HG03196 (cell line): ENCODE data around the gene XPR1.

Experiments
- ATAC-seq: cut with Tn5 transposase; IDR thresholded peaks from one replicate; pipeline ENCODE4 v1.9.1; 2021; ENCODE audit not compliant: unreplicated experiment

XPR1 gene

DNA sequence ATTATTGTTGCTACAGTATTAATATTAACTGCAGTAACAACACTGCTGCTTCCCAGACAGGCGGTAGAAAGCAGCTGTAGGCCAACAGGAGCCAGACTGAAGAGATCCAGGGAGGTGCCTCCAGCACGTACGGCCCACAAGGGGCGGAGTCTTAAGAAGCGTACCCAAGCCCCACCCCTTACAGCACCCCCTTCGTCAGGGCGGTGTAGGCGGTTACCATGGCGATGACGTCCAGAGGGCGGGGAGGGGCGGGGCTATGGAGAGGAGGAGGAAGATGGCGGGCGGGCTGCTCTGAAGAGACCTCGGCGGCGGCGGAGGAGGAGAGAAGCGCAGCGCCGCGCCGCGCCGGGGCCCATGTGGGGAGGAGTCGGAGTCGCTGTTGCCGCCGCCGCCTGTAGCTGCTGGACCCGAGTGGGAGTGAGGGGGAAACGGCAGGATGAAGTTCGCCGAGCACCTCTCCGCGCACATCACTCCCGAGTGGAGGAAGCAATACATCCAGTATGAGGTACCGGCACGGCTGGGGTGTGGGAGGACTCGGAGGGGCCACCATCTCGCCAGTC, at the start of gene XPR1:
Gene XPR1 (plus strand): TSS at position 257 of the 560 bp plus-strand sequence. CDS start 180 bp downstream, at position 437.
- peak; percentile 98 for ATAC-seq

DNA sequence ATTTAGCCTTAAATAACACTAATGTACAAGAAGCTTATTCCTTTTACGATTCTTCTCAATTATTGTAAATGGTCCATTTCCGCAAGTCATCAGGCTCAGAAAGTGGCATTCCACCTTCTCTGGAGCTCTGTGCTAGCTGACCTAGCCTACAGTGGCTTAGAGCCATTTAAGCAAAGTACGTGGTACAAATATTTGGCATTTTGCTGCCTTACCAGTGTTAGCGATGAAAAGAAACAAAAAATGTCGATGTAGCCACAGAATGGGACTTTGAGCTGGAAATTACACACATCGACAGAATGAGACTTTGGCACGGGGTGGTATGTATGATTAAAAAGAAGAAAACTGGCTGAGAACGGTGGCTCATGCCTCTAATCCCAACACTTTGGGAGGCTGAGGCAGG, 47.0 kb upstream of the XPR1 start:
- ATAC-seq, result no peak

DNA sequence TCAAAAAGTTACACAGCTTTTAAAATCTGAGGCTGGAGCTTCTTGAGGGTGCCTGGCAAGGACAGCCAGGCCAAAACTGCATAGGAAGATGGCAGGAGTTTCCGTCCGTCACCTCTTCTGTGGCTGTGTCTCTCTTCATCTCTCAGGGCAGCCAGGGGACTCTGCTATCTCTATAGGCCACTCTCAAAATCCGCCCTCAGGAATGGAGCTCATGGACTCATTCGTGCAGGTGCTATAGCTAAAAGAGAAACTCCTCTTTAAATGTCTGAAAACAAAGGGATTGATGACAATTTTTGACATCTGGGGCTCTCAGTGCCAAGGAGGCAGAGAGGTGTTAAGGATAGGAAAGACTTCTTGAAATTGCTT, 45.8 kb upstream of the XPR1 start:
- no peak for ATAC-seq

DNA sequence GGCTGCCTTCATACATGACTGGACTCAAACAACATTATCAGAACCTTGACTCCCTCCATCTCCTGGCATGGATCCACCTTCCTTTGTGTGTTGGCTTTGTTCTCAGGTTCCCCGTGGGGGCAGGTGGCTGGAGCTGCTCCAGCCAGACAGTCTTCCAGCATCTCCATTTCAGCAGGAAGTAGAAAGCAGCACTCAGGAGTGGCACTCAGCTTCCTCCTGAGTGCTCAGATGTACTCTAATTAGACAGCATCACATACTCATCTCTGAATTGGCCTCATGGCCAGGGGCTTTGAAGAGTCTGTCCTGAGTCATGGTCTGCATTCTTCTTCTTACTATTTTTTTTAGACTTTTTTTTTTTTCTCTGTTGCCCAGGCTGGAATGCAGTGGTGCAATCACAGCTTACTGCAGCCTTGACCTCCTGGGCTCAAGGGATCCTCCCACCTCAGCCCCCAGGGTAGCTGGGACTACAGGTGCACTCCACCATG, 45.1 kb upstream of the XPR1 start:
- no peak for ATAC-seq

DNA sequence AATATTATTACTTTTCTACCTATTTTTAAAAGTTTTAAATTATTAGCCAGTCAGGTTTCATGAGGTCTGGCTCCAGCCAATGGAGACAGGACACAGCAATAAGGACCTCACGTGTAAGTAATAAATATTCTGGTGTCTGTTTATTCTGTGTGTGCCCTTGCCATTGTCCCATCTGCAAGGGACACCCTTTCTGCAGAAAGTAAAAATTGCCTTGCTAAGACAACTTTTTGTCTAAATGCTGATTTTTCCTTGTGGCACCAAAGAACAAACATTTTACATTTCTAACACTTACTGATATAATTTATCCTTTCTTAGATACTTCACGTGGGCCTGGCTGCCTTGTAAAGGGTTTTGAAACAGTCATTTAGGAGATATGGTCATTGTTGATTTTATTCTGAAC, 43.7 kb upstream of the XPR1 start:
- no peak for ATAC-seq

DNA sequence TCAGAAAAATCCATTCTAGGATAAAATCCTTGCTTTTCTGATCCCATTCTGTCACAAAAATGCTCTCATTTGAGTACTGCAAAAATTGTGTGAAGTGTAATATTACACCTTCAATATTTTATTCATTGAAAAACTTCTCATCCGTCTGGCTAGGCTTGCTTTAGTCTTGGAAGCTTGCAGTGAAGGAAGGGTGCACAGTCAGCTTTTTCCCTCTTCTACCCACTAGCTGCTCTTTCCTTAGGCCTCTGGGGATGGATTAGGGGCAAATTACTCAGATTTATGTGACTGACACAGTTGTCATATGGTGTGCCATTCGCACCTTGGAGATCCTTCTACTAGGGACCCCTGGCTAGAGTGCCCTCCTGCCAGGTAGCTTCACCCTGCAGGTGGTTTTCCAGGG, 40.9 kb upstream of the XPR1 start:
- ATAC-seq, result no peak

DNA sequence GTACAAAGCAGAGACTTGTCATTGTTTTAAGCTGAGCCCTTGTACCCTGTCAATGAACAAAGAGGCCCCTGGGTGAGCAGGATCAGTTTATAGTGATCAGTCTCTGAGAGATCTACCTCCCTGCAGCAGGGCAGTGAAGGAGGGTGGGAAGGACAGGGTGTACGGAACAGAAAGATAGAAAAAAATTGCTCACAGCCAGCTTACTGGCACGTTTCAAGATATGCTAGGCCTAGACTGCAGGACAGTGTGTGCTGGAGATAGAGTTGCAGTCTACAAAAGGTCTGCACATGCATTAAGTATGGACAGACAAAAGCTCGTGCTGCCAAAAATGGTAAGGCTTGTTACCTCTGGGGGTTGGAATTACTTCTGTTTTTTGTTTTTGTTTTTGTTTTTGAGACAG, 38.4 kb upstream of the XPR1 start:
- no peak for ATAC-seq

DNA sequence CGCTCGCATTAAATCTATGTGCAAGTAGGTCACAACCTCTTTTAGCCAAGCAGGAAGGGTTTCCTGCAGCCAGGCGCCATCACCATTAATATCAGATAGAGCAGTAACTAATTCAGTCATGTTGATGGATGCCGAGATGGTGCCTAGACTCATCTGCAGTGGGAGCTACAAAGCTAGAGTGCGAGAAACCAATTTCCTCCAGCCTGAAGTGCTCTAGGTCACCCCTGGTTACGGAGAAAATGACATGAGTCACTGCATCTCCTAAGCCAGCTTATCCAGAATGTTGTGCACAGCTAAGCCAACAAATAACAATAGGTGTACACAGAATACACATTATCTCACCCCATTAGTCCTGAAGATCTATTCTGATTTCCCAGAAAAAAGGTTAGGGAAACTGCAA, 37.1 kb upstream of the XPR1 start:
- ATAC-seq, result no peak

DNA sequence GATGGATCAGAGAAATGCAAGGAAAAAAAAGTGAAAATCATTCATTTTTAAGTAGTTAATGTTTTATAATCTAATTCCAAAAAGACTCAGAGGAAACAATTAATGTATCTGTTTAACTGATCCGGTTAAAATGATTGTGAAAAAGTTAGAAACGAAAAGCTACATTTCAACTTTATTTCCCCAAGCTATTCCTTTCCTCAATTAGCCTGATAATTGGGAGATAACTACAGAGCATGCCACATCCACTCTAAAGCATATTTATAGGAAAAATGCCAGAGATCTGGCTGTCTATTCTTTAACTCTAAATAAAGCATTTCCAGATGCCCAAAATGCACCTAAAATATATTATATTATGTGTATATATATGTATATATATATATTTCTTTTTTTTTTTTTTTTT, 35.9 kb upstream of the XPR1 start:
- no peak for ATAC-seq

DNA sequence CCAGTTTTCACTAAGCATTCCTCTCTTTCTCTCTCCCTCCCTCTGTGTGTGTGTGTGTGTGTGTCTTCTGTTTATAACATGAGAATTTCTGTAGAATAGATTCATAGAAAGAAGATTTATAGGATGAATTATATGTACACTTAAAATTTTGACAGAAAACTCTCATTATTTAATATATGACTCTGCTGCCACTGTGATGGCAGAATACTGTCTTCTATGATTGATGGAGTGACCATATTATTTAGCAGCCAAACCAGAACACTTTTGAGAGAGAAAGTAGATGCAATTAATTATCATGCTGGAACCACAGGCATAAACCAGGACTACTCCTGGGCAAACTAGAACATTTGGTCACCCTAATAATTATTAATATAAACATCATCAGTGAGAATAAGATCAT, 34.3 kb upstream of the XPR1 start:
- no peak for ATAC-seq

DNA sequence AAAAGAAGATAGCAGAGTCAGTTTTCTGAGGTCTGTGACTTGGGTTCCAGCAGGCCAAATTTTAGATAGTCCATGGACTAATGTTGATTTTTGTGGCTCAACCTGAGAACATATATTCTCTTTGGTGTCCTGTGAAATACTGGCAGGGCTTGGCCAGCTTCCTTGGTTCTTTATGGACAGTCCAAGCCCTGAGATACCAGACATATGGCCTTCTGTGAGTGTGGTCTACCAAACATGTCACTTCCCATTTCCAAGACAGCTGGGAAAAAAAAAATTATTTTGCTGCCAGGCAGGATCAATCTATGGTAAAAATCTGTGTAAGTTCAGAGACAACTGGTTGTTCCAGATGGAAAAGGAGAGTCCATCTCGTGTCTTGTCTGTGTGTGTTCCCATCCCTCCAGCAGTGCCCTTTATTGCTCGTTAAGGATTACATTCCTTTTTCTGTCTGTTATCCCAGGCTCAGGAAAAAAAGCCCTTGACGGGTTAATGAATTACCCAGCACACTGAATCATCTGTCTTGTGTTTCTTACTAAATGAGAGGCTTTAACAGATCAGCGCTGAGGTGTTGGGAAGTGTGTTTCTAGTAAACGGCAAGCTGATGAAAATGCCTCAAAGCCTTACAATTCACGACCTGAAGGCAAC, 33.4 kb upstream of the XPR1 start:
- no peak for ATAC-seq

DNA sequence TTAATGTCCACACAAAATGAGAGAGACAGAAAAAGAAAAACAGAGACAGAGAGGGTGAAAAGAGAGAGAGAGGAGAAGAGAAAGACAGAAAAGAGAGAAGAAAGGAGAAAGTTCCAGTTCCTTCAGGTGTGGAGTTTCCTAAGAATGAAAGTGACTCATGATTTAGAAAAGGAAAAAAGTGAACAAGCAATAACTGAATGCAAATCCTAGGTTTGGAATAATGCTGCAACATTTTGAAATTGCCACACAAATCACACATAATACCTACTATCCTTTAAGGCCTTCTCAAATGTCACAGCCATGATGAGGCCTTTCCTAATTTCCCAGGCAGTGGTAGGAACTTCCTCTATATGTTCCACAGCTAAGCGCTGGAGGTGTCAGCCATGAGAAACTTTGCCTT, 31.5 kb upstream of the XPR1 start:
- ATAC-seq, result no peak

DNA sequence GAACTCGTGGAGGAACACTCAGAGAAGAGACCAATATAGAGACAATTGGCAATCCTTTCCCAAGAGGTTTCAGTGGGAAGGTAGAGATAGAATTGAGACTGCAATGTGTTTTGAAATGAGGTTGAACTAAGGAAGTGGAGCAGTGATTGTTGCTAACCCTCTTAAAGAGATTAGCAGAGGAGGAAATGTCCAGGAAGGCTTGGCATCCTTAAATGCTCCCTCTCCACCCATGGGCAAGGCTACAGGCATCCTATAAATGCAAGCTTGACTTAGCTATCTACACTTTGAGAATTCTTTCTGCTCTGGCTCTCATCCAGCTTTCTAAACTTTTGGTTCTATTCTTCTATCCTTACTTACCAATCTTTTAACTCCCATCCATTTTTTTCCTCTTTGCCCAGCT, 30.3 kb upstream of the XPR1 start:
- no peak for ATAC-seq

DNA sequence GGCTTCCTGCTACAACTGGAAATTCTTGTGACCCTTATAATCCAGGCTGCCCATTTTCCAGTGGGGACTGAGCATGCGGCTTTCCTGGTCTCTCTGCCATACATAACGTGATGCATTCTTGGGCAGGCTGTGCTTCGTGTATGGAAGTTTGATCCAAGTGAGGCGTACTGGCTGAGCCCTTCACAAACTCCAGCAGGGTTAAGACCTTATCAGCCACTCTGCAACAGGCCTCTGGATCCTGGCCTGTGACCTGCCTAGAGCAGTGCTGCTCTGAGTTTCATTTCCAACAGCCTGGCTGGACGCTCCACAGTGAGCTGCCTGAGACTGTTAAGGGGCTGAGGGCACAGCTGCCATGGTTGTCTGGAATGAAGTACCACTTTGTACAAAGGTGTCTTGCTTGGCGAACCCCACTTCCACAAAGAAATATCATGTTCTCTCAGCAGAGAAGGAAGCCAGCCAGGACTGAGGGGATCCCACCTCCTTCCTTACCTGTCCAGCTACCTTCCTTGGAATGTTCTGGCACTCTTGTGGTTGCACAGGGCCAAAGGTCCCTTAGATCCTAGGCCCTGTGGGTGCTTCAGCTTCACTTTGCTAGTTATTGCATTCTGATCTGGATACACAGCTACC, 28.5 kb upstream of the XPR1 start:
- no peak for ATAC-seq

DNA sequence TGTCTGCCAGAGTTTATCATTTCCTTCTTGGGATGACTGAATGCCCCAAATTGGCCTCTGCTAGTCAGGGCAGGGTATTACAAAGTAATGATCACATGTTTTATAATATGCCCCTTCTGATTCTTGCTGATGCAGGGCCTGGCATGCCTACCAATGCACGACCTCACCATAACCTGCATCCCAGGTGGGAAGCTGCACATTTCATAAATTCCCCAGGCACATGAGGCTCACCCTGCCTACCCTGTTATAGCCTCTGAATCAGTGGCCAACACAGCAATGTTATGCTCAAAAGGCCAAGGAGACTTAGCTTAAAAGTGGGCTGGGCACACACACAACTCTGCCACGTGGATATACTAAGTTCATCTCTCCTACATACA, 28.0 kb upstream of the XPR1 start:
- ATAC-seq, result no peak

DNA sequence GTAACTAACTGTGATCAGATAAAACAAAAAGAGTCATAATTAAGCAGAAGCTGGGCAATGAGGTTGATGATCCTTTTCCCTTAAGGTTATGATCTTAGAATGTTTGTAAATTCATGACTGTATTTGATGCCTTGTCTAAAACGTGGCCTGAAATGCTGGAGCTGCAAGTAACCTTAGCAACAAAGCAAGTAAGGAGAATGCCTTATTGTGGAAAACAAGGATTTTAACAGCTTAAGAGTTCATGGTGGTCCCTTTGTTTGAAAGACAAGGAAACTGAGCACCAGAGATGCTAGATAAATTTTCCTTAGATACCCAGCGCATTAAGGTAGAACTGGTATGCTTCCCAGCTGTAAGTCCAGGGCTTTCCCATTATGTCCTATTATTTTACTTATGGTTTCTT, 25.7 kb upstream of the XPR1 start:
- no peak for ATAC-seq

DNA sequence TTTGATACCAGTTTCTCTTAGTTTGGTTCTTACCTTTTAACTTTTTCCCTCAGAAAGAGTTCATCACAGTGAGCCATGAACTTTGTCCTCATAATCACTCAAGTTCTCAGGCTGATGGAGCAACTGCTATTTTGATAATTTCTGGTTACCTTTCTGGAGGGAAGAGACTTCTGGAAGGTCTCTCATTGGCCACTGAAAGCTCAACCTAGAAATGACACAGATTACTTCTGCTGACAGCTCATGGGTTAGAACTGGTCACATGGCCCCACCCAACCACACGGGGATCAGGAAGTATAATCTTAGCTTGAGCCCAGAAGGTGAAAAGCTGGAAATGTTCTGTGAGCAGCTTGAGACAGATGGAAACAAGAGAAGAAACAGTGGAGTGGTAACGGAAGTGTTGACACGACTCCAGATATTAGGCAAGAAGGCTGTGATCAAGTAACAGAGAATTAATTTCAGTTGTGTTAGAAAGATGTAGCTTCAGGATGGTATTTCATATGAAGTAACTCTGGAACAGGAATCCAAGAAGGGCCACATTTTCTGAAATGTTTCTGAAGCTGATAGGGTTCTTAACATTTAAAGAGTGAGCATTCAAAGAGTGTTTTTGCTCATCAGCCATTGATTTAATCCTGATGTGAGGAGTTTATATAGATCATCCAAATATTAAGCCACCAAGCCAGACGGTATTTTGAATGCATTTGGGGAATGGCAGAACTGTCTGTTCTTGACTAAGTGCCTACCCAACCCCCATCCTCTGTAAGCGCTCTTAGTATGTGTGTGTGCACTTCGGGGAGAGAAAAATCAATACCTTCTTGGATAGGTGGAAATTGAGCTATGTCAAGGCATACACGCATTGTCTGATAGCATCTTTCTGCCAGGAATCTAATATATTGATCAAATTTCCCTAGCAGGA, 21.9 kb upstream of the XPR1 start:
- no peak for ATAC-seq

DNA sequence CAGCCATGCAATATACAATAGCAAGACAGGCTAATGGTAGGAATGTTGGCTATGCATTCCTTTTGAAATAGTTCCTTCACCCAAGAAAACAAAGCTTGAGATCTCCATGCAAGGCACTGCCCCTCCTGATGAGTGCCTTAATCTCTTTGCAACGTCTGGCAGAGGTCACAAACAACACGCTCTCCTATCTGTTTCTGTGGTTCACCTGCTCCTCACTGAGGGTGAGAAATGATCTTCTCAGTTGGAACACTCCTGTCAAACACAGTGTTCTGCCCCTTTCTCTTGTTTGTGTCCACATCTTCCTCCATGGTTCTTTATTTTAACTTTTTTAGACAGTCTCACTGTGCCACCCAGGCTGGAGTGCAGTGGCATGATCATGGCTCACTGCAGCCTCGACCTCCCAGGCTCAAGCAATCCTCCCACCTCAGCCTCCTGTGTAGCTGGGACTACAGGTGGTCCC, 21.2 kb upstream of the XPR1 start:
- no peak for ATAC-seq

DNA sequence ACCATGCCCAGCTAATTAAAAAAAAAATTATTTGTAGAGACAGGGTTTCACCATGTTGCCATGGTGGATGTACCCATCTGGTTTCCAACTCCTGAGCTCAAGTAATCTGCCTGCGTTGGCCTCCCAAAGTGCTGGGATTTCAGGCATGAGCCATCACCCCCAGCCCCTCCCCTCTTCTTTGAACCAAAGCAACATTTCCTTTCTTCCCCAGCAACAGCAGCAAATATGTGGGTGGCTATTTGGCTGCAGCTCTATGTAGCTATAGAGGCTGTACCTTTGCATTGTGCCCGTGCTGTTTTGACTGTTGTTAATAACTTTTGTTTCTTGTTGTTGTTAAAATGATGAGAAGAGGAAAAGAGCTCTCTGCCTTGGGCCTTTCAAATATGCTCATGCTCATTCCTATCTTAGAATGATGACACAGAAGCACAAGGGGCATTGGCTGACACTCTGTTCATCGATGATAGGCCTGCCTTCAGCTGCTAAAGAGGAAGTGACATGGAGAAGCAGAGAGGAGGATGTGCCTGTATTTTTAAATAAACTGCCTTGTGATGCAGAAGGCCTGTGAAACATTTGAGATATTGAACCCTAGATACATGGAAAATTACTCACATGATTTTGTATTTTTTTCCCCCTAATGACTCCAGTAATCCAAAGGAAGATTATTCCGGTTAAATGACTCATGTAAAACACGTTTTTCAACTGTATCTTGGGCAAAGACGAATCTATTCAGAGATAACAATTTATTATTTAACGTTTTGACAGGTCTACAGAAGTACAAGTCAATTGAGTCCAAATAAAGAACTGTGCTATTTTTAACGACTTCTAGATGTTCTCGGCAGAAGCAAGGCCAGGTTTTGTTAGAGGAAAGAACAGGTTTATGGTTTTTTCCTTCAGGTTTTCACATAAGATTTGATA, 20.5 kb upstream of the XPR1 start:
- ATAC-seq, result no peak

DNA sequence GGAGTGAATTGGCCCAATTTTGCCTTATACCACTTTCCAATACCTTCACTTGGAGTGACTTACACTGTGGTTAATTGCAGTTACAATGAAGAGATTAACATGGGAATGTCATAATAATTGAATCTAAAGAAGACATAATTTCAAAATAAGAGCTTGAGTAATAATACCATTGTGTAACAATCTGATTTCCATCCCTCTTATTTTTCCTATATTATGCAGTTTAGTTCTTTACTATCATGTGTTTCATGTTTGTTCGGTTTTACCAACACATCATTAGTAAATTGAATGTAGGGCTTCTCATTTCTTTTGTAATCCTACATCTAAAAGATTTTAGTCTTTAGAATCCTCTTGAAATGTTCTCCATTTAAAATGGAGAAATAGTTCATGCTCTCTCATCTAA, 19.2 kb upstream of the XPR1 start:
- ATAC-seq, result no peak

DNA sequence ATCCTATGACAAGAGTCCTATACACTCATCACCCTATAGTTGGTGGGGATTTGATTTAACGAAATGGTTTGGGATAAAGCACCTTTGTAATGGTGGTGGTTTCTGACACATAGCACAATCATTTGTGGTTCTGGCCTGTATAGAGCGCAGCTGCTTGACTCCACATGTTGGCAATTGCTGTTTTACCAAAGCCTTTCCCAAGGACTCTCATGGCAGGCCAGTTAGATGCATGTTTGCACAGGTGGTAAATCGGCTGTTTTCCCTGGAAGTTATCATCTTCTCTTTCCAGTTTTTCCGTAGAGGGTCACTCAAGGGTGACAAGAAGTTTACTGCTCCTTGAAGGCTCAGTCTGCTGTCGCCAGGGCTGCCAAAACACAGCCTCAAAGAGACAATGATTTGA, 17.1 kb upstream of the XPR1 start:
- no peak for ATAC-seq
